Body of pancreas (tissue), 4 donors: ENCODE measurements around the gene SHROOM1.

Experiments used
- CTCF ChIP-seq, 7 experiments: fragments of 450-650 bp in 4 of 7; fragments of 200-600 bp in 3 of 7; sonication (generic) in 3 of 7; IDR thresholded peaks; one replicate each; pipeline ENCODE4 v1.5.1; 2016 to 2019; ENCODE audit warnings: antibody characterized with exemption in 7 of 7
- POLR2A ChIP-seq, 3 donors: fragments of 450-650 bp; IDR thresholded peaks; one replicate each; pipeline ENCODE4 v1.6.1; 2016; ENCODE audit warnings: antibody characterized with exemption in 3 of 3, mild to moderate bottlenecking in 2 of 3

- TF ChIP-seq CTCF (IDR thresholded peaks at IDR 0.05) (peak in 4 of 7 experiments; percentile 26 to 43 (median 40)), POLR2A (IDR thresholded peaks at IDR 0.05) (no peak)
These were observed 23.1 kb downstream of the SHROOM1 start for GRCh38 chr5:132807163-132807838.
